ENCODE measurements around the gene NUP210. TPM values are rescaled to one million over a fixed set of nuclear protein-coding genes. Genes with fewer than 3 reads are reported as not detected.
A peak's percentile ranks its signal among the peaks of the same experiment; 100 is the strongest.
"Not testable (repeated sequence)": the region's sequence is repeated elsewhere in the genome, so short reads cannot be mapped to it uniquely, and the experiment has no call there.

Gene NUP210
- total RNA-seq, 1 donor from 2014 or later, result 1.9 TPM

GRCh38 chr3:13429631-13430291, 9.6 kb upstream of the NUP210 start:
- no peak for DNase-seq (ENCODE audit: low spot score)

- not testable (repeated sequence) for DNase-seq (ENCODE audit: low spot score)
Measured at GRCh38 chr3:13428678-13429077, 8.6 kb upstream of the NUP210 start.

GRCh38 chr3:13427662-13428603, 7.8 kb upstream of the NUP210 start:
- DNase-seq (ENCODE audit: low spot score), result no peak

GRCh38 chr3:13426591-13426990, 6.5 kb upstream of the NUP210 start:
- DNase-seq (ENCODE audit: low spot score), result no peak

GRCh38 chr3:13425689-13426088, 5.6 kb upstream of the NUP210 start:
- no peak for DNase-seq (ENCODE audit: low spot score)

GRCh38 chr3:13424865-13425617, 4.9 kb upstream of the NUP210 start:
- DNase-seq (ENCODE audit: low spot score), result no peak

DNA sequence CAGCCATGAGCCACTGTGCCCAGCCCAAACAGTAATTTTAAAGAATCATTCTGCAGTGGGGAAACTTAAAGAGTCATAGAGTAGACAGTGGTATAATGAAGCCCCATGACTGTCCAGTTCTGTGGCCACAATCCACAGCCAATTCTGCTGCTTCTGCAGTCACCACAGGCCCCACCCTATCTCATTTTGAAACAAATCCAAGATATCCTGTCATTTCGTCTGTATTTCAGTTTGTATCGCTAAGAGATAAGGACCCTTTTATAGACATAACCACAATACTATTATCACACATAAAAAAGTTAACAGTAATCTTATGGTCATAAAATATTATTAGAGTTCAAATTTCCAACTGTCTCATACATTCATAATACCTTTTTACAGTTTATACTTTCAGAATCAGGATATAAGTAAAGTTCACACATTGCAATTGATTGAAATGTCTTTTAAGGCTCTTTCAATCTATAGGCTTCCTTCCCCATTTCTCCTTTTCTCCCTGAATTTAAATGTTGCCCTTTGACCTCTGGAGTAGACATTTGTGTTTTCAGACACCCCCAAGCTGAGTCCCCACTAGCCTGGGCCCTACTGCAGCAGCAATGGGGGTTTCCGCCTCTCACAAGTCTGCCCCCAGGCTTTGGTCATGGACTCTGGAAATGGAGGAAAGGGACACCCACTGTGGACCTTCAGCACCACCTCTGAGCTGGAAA, 4.2 kb upstream of the NUP210 start:
- no peak for DNase-seq (ENCODE audit: low spot score)

DNA sequence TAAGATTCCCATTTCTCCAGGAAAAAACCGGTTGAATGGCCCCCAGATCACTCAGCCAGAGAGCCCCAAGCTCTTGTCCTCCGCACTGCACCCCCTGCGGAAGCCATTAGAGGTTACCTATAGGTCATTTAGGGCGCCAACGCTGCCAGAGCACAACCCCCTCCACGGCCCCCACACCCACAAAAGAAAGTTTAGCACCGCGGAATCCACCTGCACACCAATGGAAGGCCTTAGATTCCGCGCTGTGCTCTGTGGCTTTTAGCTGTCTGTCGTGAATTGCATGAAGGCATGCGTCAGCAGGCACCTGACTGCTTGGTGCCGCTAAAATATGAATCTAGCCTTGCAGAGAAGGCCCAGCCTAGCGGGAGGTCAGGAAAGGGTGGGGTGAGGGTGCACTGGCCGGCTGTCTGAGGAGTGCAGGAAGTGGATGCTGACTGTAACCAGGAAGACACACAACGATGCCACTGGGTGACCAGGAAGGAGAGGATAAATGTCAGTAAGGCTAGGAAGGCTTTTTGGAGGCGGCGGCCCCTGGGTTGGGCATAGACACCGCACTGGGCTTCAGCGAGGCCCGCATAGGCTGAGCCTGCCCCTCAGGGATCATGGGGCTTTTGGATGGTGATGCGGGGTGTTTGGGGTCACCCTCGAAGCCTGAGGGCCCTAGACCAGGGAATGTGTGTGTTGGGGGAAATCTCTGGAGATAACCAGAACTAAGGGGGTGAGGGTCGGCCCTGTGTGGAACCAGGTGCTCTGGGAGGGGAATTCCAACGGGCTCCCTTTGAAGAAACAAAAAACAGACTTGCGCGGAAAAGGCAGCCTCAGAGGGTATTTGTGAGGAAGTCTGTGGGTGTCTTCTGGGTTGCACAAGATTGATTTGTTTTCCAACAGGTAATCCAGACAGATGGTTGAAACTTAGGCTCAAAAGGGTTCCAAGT, 976 bp upstream of the NUP210 start:
- DNase-seq (ENCODE audit: low spot score), result no peak

GRCh38 chr3:13419505-13420044, 547 bp downstream of the NUP210 start:
- DNase-seq (ENCODE audit: low spot score), result peak; percentile 11

GRCh38 chr3:13417166-13417947, 2.8 kb downstream of the NUP210 start:
- no peak for DNase-seq (ENCODE audit: low spot score)

- no peak for DNase-seq (ENCODE audit: low spot score)
Measured at GRCh38 chr3:13415997-13416793, 3.9 kb downstream of the NUP210 start.

GRCh38 chr3:13415236-13415986, 4.7 kb downstream of the NUP210 start:
- DNase-seq (ENCODE audit: low spot score), result no peak

DNA sequence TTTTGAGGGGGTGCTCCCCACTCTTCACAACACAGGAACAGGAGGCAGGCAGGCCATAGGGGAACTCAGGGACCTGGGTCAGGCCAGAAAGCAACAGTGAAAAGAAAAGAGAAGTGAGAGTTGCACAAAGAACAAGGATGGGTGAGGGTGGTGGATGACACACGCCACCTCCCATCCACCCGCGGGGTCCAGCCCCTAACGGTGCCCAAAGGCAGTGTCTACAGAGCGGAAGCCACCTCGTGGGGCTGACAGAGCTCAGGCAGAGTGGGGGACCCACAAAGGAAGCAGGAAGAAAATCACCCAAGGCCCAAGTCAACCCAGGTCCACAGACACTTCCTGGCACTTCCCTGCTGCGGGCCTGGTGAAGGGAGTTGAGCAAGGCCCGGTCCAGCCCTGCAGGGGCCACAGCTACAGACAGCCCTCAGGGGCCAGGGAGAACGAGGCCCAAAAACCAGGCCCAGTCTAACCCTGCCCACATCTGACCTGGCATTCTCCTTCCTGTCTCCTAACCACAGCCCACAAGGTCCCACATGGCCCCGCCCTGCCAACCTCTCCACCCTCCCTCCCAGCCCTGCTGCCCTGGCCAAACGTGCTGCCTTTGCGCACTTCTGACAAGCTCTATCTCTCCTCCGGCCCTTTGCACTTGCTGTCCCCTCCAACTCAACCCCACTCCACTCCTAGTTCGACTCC, 5.9 kb downstream of the NUP210 start:
- peak; percentile 31 for DNase-seq (ENCODE audit: low spot score)

- no peak for DNase-seq (ENCODE audit: low spot score)
Measured at GRCh38 chr3:13411186-13411860, 8.8 kb downstream of the NUP210 start.

DNA sequence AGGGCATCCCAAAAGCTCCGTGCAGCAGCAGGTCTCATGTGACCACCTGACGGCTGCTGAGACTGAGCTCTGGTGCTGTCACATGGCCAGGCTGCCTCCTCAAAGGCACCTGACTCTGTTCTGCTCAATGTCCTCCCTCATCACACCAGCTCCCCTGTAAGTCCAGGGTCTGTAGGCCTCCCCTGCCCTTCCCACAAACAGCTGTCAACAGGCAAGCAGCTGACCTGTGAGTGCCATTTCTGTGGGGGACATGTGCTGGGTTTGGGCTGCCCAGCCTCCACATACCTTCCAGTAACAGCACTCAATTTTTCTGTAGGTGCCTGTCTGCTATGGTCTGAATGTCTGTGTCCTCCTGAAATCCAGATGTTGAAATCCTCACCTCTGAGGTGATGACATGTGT, 11.2 kb downstream of the NUP210 start:
- no peak for DNase-seq (ENCODE audit: low spot score)

DNA sequence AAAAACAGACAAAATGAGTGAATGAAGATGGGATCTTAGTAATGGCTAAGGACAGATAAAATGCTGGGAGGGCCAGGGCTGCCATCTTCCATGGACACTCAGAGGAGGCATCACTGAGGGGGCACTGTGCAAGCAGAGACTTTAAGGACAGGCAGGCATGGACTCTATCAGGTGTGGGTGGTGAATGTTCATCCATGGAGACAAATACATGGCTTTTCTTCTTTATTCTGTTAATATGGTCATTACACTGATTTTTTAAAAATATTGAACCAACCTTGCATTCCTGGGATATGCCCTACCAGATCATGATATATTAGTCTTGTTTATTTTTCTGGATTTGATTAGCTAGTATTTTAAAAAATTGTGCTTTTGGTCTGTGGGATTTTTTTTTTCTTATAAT, 12.2 kb downstream of the NUP210 start:
- no peak for DNase-seq (ENCODE audit: low spot score)

DNA sequence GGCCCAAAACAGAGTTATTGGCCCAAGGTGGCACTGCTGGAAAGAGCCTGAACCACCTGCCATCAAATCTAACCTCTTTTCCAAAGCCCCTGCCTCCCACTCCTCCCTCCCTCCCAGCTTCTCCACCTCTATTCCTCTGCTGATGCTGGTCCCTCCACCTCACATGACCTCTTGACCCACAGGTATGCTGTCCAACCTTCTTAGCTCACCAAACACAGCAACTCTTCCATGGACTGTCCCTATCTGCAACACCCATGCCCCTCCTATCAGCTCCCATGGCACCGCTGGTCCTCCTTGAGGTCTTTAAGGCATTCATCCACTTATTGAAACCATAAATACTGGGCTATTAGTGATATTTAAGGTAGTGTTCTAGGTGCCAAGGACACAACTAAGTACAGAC, 12.6 kb downstream of the NUP210 start:
- DNase-seq (ENCODE audit: low spot score), result no peak

Data from umbilical cord (tissue), 2 donors.